ENCODE results near the gene TMEM129. TPM values are rescaled to one million over a fixed set of nuclear protein-coding genes. Genes with fewer than 3 reads are reported as not detected.

Gene TMEM129
- total RNA-seq, 1 donor from 2014 or later = 192 TPM

GRCh38 chr4:1756893-1757779, 36.0 kb upstream of the TMEM129 start:
- Histone ChIP-seq H3K4me1 (no peaks in the 10 kb centered on the region), H3K9me3 (no peaks in the 10 kb centered on the region), H3K27ac (no peak overlapping the region), H3K27me3 (no peaks in the 10 kb centered on the region), H3K36me3 (no peaks in the 10 kb centered on the region), H3K4me3 (no peak overlapping the region)
- DNase-seq (ENCODE audit: low spot score in 2 of 2) = no peak
- no peak for TF ChIP-seq CTCF (IDR thresholded peaks at IDR 0.05)
- intact Hi-C loops (cut with DNase I) = no loop called here

- intact Hi-C loops (cut with DNase I) = no loop called here
- H3K27ac ChIP-seq = no peak overlapping the region
- no peaks in the 10 kb centered on the region for H3K27me3 ChIP-seq
- H3K36me3 ChIP-seq = no peaks in the 10 kb centered on the region
- H3K4me3 ChIP-seq = no peak overlapping the region
- no peaks in the 10 kb centered on the region for H3K9me3 ChIP-seq
- no peaks in the 10 kb centered on the region for H3K4me1 ChIP-seq
- TF ChIP-seq CTCF (IDR thresholded peaks at IDR 0.05) = no peak
- DNase-seq (ENCODE audit: low spot score in 2 of 2) = no peak
Observed at GRCh38 chr4:1756079-1756478, 35.0 kb upstream of the TMEM129 start.

- H3K27me3 ChIP-seq = no peaks in the 10 kb centered on the region
- H3K27ac ChIP-seq = no peak overlapping the region
- H3K4me1 ChIP-seq = no peaks in the 10 kb centered on the region
- H3K4me3 ChIP-seq = no peak overlapping the region
- DNase-seq (ENCODE audit: low spot score in 2 of 2) = no peak
- no peak for TF ChIP-seq CTCF (IDR thresholded peaks at IDR 0.05)
- no peaks in the 10 kb centered on the region for H3K9me3 ChIP-seq
- intact Hi-C loops (cut with DNase I) = no loop called here
- no peaks in the 10 kb centered on the region for H3K36me3 ChIP-seq
Observed at GRCh38 chr4:1755297-1755696, 34.2 kb upstream of the TMEM129 start.

- no peak for DNase-seq (ENCODE audit: low spot score in 2 of 2)
- no peaks in the 10 kb centered on the region for H3K36me3 ChIP-seq
- no peaks in the 10 kb centered on the region for H3K27me3 ChIP-seq
- no peak overlapping the region for H3K4me3 ChIP-seq
- intact Hi-C loops (cut with DNase I) = no loop called here
- no peak overlapping the region for H3K27ac ChIP-seq
- TF ChIP-seq CTCF (IDR thresholded peaks at IDR 0.05) = no peak
- H3K9me3 ChIP-seq = no peaks in the 10 kb centered on the region
- H3K4me1 ChIP-seq = no peaks in the 10 kb centered on the region
Observed at GRCh38 chr4:1754336-1754735, 33.2 kb upstream of the TMEM129 start.

- no peak for TF ChIP-seq CTCF (IDR thresholded peaks at IDR 0.05)
- no peak for DNase-seq (ENCODE audit: low spot score in 2 of 2)
- intact Hi-C loops (cut with DNase I) = no loop called here
- H3K27ac ChIP-seq = no peak overlapping the region
- no peaks in the 10 kb centered on the region for H3K36me3 ChIP-seq
- no peak overlapping the region for H3K4me3 ChIP-seq
- H3K9me3 ChIP-seq = no peaks in the 10 kb centered on the region
- no peaks in the 10 kb centered on the region for H3K27me3 ChIP-seq
- H3K4me1 ChIP-seq = no peaks in the 10 kb centered on the region
Observed at GRCh38 chr4:1753697-1754311, 32.7 kb upstream of the TMEM129 start.
